ENCODE data around the gene DAPK1. TPM values are rescaled to one million over a fixed set of nuclear protein-coding genes. Genes with fewer than 3 reads are reported as not detected.

The DAPK1 gene
- total and polyA plus RNA-seq, 10 of the 15 experiments (the other 5 are each of a cell fraction or from before 2014, with no cell fraction given) = 8.2 to 94.7 (median 51.6) TPM

GRCh38 chr9:87648606-87649005, 150.9 kb downstream of the DAPK1 start (continued):
- TF ChIP-seq NBN (IDR thresholded peaks at IDR 0.05) = no peak

GRCh38 chr9:87650611-87651295, 153.1 kb downstream of the DAPK1 start:
- ChIA-PET SMC1A (ENCODE audit: uncharacterized antibody, unreplicated experiment) (no interaction called here), POLR2A (no interaction called here)

More at GRCh38 chr9:87650611-87651295, 153.1 kb downstream of the DAPK1 start:
- Histone ChIP-seq H3K4me1 (ENCODE audit: control insufficient read depth, insufficient read depth, low read length) (no peaks in the 10 kb centered on the region), H3K79me2 (ENCODE audit: control insufficient read depth, insufficient read depth, low read length) (no peaks in the 10 kb centered on the region), H3K9me3 (replicated peaks; ENCODE audit: control insufficient read depth, insufficient read depth, low read length) (no peaks in the 10 kb centered on the region), H2AFZ (ENCODE audit: control insufficient read depth, low read depth, low read length) (no peak overlapping the region), H3K36me3 (ENCODE audit: control insufficient read depth in 2 of 2, insufficient read depth in 2 of 2, low read length in 1 of 2) (peaks cover 2 to 12% of the 10 kb centered on the region in 2 experiments; a peak in 3 of 4 replicates), H3K27ac (ENCODE audit: control insufficient read depth, insufficient read depth) (no peak overlapping the region), H3K4me2 (ENCODE audit: control insufficient read depth, insufficient read depth) (no peak overlapping the region), H3K27me3 (replicated peaks in 1 of 2; ENCODE audit: control insufficient read depth in 2 of 2, insufficient read depth in 2 of 2, low read length in 1 of 2) (no peaks in the 10 kb centered on the region), H3K4me3 (no peak overlapping the region), H3K9ac (ENCODE audit: control insufficient read depth, insufficient read depth, low read length) (no peak overlapping the region), H4K20me1 (ENCODE audit: control insufficient read depth, insufficient read depth) (no peaks in the 10 kb centered on the region)
- no peak for FAIRE-seq
- no peak for TF ChIP-seq RFX5 (IDR thresholded peaks at IDR 0.05; ENCODE audit: low read depth, low read length)
- no peak for TF ChIP-seq ZNF274 (IDR thresholded peaks at IDR 0.05; ENCODE audit: insufficient read depth, insufficient read length)
- no peak for TF ChIP-seq ZZZ3 (IDR thresholded peaks at IDR 0.05; ENCODE audit: control insufficient read depth, insufficient read length, low read depth)
- no peak for TF ChIP-seq MAX (IDR thresholded peaks at IDR 0.05; ENCODE audit: low read depth, low read length)
- TF ChIP-seq KAT2A (conservative IDR thresholded peaks at IDR 0.05; ENCODE audit: control insufficient read depth, low read depth, low read length) = no peak
- no peak for TF ChIP-seq HDAC6 (IDR thresholded peaks at IDR 0.05; ENCODE audit: unreplicated experiment)
- TF ChIP-seq RELA (IDR thresholded peaks at IDR 0.05; ENCODE audit: borderline replicate concordance, partially characterized antibody) = no peak
- TF ChIP-seq SUPT20H (IDR thresholded peaks at IDR 0.05; ENCODE audit: borderline replicate concordance, control insufficient read depth, low read depth, low read length) = no peak
- no peak for TF ChIP-seq SREBF1 (IDR thresholded peaks at IDR 0.05; ENCODE audit: low read length)
- no peak for TF ChIP-seq SKIL (IDR thresholded peaks at IDR 0.05; ENCODE audit: low read depth, poor library complexity, severe bottlenecking)
- TF ChIP-seq RAD21 (IDR thresholded peaks at IDR 0.05; ENCODE audit: insufficient read depth, low read depth, low read length) = no peak
- no peak for TF ChIP-seq FOS (IDR thresholded peaks at IDR 0.05; ENCODE audit: borderline replicate concordance, extremely low read depth, insufficient read length)
- TF ChIP-seq ZNF592 (IDR thresholded peaks at IDR 0.05) = no peak
- RAD21 ChIA-PET (ENCODE audit: unreplicated experiment) = interaction anchor here (1.6 kb wide), 1 partner anchor 313 kb away, joined by 3 read pairs; no protein-coding TSS in a partner anchor
- no peak for ATAC-seq
- no TSS peak for BruUV-seq (replicated peaks)
- CTCF ChIA-PET = no interaction called here
- intact Hi-C loops (cut with micrococcal nuclease; ENCODE audit: unreplicated experiment) (no loop called here), in situ Hi-C loops (cut with MboI) (no loop called here)
- no peak for DNase-seq (ENCODE audit: low read depth, low spot score)
- 95% methylated on average over 8 of the region's 8 CpGs for WGBS (ENCODE audit: insufficient coverage, insufficient replicate concordance, low lambda C conversion rate, missing lambda C conversion rate)
